ENCODE data around the gene RASL12.

Gene RASL12

DNA sequence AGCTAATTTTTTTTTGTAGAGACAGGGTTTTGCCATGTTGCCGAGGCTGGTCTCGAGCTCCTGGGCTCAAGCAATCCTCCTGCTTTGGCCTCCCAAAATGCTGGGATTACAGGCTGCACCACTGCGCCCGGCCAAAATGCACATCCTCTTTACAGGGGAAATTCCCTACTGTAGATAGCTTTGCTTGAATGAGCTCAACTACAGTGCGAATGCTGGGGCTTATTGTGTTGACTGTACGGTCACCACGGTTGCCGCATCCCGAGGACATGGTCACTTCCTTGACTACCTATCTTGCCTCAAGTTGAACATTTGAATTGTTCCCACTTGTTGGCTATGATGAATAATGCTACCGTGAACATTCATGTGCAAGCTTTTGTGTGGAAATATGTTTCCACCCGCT lies 33.1 kb downstream of the RASL12 start:
- ChIA-PET CTCF (interaction anchor here (0.7 to 0.8 kb wide), 3 partner anchors 9 to 27 kb away, joined by 3 read pairs; no protein-coding TSS in a partner anchor), POLR2A (no interaction called here)
- no peak for TF ChIP-seq HDGF (IDR thresholded peaks at IDR 0.05; ENCODE audit: borderline replicate concordance)
- no peak for TF ChIP-seq SP1 (IDR thresholded peaks at IDR 0.05)
- no peak for TF ChIP-seq BHLHE40 (IDR thresholded peaks at IDR 0.05; ENCODE audit: borderline replicate concordance)
- no peak for TF ChIP-seq LEF1 (IDR thresholded peaks at IDR 0.05; ENCODE audit: borderline replicate concordance)
- TF ChIP-seq, protein P1, sequence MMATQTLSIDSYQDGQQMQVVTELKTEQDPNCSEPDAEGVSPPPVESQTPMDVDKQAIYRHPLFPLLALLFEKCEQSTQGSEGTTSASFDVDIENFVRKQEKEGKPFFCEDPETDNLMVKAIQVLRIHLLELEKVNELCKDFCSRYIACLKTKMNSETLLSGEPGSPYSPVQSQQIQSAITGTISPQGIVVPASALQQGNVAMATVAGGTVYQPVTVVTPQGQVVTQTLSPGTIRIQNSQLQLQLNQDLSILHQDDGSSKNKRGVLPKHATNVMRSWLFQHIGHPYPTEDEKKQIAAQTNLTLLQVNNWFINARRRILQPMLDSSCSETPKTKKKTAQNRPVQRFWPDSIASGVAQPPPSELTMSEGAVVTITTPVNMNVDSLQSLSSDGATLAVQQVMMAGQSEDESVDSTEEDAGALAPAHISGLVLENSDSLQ (IDR thresholded peaks at IDR 0.05), result no peak
- TF ChIP-seq CTBP1 (IDR thresholded peaks at IDR 0.05; ENCODE audit: borderline replicate concordance), result no peak
- no peak for TF ChIP-seq ARNT (IDR thresholded peaks at IDR 0.05)
- TF ChIP-seq FOXK2 (IDR thresholded peaks at IDR 0.05), result no peak
- no peak for TF ChIP-seq FOXA1 (IDR thresholded peaks at IDR 0.05)
- no peak for TF ChIP-seq L3MBTL2 (conservative IDR thresholded peaks at IDR 0.05)
- TF ChIP-seq ZNF384 (IDR thresholded peaks at IDR 0.05), result no peak
- no peak for TF ChIP-seq ELF4 (IDR thresholded peaks at IDR 0.05)
- TF ChIP-seq NFRKB (IDR thresholded peaks at IDR 0.05), result no peak
- no peak for TF ChIP-seq SUZ12 (IDR thresholded peaks at IDR 0.05)
- TF ChIP-seq TARDBP (IDR thresholded peaks at IDR 0.05), result no peak
- no peak for TF ChIP-seq FOXM1 (IDR thresholded peaks at IDR 0.05; ENCODE audit: borderline replicate concordance)
- no peak for DNase-seq (ENCODE audit: extremely low spot score)

DNA sequence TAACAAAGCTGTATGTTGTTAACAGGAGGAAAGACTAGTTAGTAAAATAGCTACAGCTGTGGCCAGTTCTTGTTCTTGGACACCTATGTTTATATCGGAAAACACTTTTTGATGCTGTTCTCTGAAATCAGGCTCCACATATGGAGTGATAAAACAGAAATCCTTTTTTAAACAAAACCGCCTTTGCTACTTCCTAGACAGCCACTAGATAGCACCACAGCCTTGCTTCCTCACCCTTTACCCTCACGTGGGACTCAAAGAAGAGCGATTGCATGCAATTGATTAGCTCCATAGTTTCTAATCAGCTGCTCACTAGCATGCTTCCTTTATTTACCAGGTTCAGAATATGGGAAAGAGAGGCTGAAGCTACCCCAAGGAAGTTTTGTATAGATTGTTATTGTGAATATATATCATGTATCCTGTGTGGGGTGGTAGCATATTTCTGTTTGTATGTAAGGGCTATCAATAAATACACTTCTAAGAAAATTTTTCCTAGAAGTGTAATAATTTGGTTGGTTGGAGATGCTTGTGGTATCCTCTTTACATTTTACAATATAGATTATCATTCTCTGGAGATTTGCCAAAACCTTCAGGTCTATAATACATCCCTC lies 34.0 kb downstream of the RASL12 start:
- TF ChIP-seq ZNF384 (IDR thresholded peaks at IDR 0.05) (no peak), ELF4 (IDR thresholded peaks at IDR 0.05) (no peak), FOXM1 (IDR thresholded peaks at IDR 0.05; ENCODE audit: borderline replicate concordance) (no peak), CTBP1 (IDR thresholded peaks at IDR 0.05; ENCODE audit: borderline replicate concordance) (no peak), FOXK2 (IDR thresholded peaks at IDR 0.05) (no peak), ARNT (IDR thresholded peaks at IDR 0.05) (no peak), FOXA1 (IDR thresholded peaks at IDR 0.05) (no peak), SUZ12 (IDR thresholded peaks at IDR 0.05) (no peak), NFRKB (IDR thresholded peaks at IDR 0.05) (no peak), L3MBTL2 (conservative IDR thresholded peaks at IDR 0.05) (no peak), TARDBP (IDR thresholded peaks at IDR 0.05) (no peak), BHLHE40 (IDR thresholded peaks at IDR 0.05; ENCODE audit: borderline replicate concordance) (no peak), SP1 (IDR thresholded peaks at IDR 0.05) (no peak), HDGF (IDR thresholded peaks at IDR 0.05; ENCODE audit: borderline replicate concordance) (no peak), LEF1 (IDR thresholded peaks at IDR 0.05; ENCODE audit: borderline replicate concordance) (no peak)
- TF ChIP-seq, protein P1 (IDR thresholded peaks at IDR 0.05), result no peak
- peak; percentile 31 for DNase-seq (ENCODE audit: extremely low spot score)
- POLR2A ChIA-PET, result interaction anchor here (0.8 kb wide), 1 partner anchor 271 kb away, joined by 3 read pairs; the partner anchor contains the start of gene RNU5B-1
- CTCF ChIA-PET, result interaction anchor here (0.5 to 1.0 kb wide), 8 partner anchors 10 to 1303 kb away, joined by 3 to 6 read pairs (median 3); no protein-coding TSS in a partner anchor

DNA sequence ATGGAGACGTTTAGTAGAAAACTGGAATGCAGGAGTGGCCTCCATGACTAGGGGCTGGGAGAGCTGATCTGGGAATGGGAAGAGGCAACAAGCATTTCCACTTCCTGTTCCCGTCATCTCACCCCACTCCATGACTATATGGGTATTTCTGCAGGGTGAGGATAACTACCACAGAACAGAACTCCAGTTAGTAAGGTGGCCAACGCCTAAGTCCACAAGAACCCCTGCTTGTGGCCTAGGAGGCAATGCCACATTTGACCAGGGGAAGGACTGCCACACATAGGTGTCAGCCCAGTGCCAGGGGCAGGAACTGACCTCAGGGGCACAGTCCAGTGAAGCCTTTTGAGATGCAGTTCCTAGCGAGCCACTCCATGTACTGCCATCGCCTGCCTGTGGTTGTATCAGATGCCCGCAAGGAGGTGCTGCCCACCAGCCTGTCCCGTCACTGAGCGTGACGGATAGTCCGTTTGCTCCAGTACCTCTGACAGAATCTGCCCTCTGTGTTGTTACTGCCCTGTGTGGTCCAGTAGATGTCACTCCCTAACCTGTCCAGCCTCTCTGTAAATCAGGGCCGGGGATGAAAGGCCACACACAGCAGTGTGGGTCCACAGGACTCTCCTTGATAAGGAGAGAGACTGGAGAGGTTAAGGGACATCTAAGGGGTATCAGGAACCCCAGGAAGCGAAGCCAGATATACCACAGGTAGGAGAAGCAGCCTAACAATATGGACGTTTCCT lies 34.8 kb downstream of the RASL12 start:
- peak; percentile 24 for DNase-seq (ENCODE audit: extremely low spot score)
- TF ChIP-seq TARDBP (IDR thresholded peaks at IDR 0.05), result no peak
- TF ChIP-seq, protein P1 (IDR thresholded peaks at IDR 0.05), result peak; percentile 51; the same call in 1 of the 2 replicates
- ChIA-PET CTCF (interaction anchor here (0.5 to 1.0 kb wide), 5 partner anchors 11 to 1304 kb away, joined by 3 to 5 read pairs (median 3); no protein-coding TSS in a partner anchor), POLR2A (no interaction called here)

DNA sequence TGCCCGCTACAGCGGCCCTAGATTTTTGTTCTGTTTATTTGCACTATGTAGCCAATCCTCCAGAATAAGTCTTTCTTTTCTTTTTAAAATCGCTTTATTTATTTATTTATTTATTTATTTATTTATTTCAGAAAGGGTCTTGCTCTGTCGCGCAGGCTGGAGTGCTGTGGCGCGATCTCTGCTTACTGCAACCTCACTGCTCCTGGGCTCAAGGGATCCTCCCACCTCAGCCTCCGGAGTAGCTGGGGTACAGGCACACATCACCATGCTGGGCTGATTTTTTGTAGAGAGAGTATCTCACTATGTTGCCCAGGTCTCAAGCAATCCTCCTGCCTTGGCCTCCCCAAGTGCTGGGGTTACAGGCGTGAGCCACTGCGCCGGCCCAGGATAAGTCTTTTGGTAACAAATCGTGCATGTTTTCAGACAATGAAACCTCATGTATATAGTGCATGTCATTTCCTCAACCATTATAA lies 38.0 kb downstream of the RASL12 start:
- no peak for TF ChIP-seq LEF1 (IDR thresholded peaks at IDR 0.05; ENCODE audit: borderline replicate concordance)
- TF ChIP-seq, protein P1 (IDR thresholded peaks at IDR 0.05), result no peak
- TF ChIP-seq SP1 (IDR thresholded peaks at IDR 0.05), result no peak
- no peak for TF ChIP-seq CTBP1 (IDR thresholded peaks at IDR 0.05; ENCODE audit: borderline replicate concordance)
- no peak for TF ChIP-seq ELF4 (IDR thresholded peaks at IDR 0.05)
- no peak for TF ChIP-seq FOXK2 (IDR thresholded peaks at IDR 0.05)
- TF ChIP-seq BHLHE40 (IDR thresholded peaks at IDR 0.05; ENCODE audit: borderline replicate concordance), result no peak
- TF ChIP-seq L3MBTL2 (conservative IDR thresholded peaks at IDR 0.05), result no peak
- TF ChIP-seq FOXM1 (IDR thresholded peaks at IDR 0.05; ENCODE audit: borderline replicate concordance), result no peak
- no peak for TF ChIP-seq ARNT (IDR thresholded peaks at IDR 0.05)
- no peak for TF ChIP-seq SUZ12 (IDR thresholded peaks at IDR 0.05)
- no peak for TF ChIP-seq FOXA1 (IDR thresholded peaks at IDR 0.05)
- TF ChIP-seq TARDBP (IDR thresholded peaks at IDR 0.05), result no peak
- no peak for TF ChIP-seq NFRKB (IDR thresholded peaks at IDR 0.05)
- no peak for TF ChIP-seq ZNF384 (IDR thresholded peaks at IDR 0.05)
- TF ChIP-seq HDGF (IDR thresholded peaks at IDR 0.05; ENCODE audit: borderline replicate concordance), result no peak
- DNase-seq (ENCODE audit: extremely low spot score), result no peak
- ChIA-PET POLR2A (no interaction called here), CTCF (no interaction called here)

Measured in HEK293T (cell line).